ENCODE results near the gene PIN1.
"Not testable (repeated sequence)": the region's sequence is repeated elsewhere in the genome, so short reads cannot be mapped to it uniquely, and the experiment has no call there.

Gene PIN1

DNA sequence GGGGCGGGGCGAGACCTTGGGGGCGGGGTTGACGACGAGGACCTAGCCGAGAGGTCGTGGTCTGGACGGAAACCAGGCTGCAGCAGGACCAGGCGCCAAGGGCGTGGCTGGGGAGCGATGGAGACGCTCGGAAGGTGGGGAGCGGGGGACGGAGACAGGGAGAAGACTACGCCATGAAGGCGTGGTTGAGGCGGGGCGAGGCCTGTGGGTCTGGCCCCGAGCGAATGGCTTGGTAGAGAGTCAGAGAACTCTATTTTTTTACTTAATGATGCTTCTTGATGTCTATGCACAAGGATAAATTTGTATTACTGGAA lies 15.6 kb upstream of the PIN1 start:
- H3K27ac ChIP-seq (ENCODE audit: low read depth, low read length), result no peak overlapping the region
- no peak overlapping the region for H3K9ac ChIP-seq (ENCODE audit: low read length)
- H3K27me3 ChIP-seq (ENCODE audit: control insufficient read depth in 1 of 2, insufficient read depth in 2 of 2, low read length in 2 of 2), result no peaks in the 10 kb centered on the region
- H3K36me3 ChIP-seq (ENCODE audit: insufficient read depth, low read length), result no peaks in the 10 kb centered on the region
- H3K4me3 ChIP-seq (ENCODE audit: low read depth in 1 of 2, low read length in 2 of 2), result peak overlapping the region in 1 of 2 donors; percentile 20
- H3K4me1 ChIP-seq (ENCODE audit: insufficient read depth, low read length), result peaks cover 12% of the 10 kb centered on the region
- no peaks in the 10 kb centered on the region for H3K9me3 ChIP-seq (ENCODE audit: low read length)

DNA sequence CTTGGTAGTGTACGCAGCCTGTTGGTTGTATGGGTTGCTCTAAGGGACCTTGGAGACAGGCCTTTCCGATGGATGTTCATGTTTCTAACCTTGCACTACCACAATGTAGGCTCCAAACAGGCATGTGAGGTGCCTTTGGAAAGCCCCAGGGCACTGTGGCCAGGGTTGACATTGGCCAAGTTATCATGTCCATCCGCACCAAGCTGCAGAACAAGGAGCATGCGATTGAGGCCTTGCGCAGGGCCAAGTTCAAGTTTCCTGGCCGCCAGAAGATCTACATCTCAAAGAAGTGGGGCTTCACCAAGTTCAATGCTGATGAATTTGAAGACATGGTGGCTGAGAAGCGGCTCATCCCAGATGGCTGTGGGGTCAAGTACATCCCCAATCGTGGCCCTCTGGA lies 15.1 kb upstream of the PIN1 start:
- H3K36me3 ChIP-seq (ENCODE audit: insufficient read depth, low read length); H3K27me3 ChIP-seq (ENCODE audit: control insufficient read depth in 1 of 2, insufficient read depth in 2 of 2, low read length in 2 of 2); H3K27ac ChIP-seq (ENCODE audit: low read depth, low read length); H3K9me3 ChIP-seq (ENCODE audit: low read length); H3K9ac ChIP-seq (ENCODE audit: low read length); H3K4me3 ChIP-seq (ENCODE audit: low read depth in 1 of 2, low read length in 2 of 2): not testable (repeated sequence)
- peaks cover 12% of the 10 kb centered on the region for H3K4me1 ChIP-seq (ENCODE audit: insufficient read depth, low read length)

DNA sequence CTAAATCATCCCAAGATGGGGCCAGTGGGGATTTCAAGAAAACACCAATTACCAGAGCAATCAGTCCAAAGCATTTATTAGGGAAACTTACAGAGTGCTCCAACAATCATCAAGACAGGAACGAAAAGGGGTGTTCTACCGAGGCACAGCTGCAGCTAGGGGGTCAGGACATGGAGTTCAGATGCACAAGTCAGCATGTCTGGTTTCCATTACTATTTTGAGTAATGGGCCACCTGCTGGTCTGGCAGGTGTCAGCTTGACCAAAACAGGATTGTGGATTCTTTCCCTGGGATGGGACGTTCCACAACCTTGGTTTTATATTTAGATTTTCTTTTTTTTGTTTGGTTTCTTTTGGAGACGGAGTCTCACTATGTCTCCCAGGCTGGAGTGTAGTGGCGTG lies 11.3 kb upstream of the PIN1 start:
- peaks cover 15% of the 10 kb centered on the region for H3K4me1 ChIP-seq (ENCODE audit: insufficient read depth, low read length)
- H3K4me3 ChIP-seq (ENCODE audit: low read depth in 1 of 2, low read length in 2 of 2), result no peak overlapping the region
- H3K27ac ChIP-seq (ENCODE audit: low read depth, low read length), result no peak overlapping the region
- H3K9me3 ChIP-seq (ENCODE audit: low read length), result no peaks in the 10 kb centered on the region
- no peak overlapping the region for H3K9ac ChIP-seq (ENCODE audit: low read length)
- no peaks in the 10 kb centered on the region for H3K36me3 ChIP-seq (ENCODE audit: insufficient read depth, low read length)
- H3K27me3 ChIP-seq (ENCODE audit: control insufficient read depth in 1 of 2, insufficient read depth in 2 of 2, low read length in 2 of 2), result no peaks in the 10 kb centered on the region

DNA sequence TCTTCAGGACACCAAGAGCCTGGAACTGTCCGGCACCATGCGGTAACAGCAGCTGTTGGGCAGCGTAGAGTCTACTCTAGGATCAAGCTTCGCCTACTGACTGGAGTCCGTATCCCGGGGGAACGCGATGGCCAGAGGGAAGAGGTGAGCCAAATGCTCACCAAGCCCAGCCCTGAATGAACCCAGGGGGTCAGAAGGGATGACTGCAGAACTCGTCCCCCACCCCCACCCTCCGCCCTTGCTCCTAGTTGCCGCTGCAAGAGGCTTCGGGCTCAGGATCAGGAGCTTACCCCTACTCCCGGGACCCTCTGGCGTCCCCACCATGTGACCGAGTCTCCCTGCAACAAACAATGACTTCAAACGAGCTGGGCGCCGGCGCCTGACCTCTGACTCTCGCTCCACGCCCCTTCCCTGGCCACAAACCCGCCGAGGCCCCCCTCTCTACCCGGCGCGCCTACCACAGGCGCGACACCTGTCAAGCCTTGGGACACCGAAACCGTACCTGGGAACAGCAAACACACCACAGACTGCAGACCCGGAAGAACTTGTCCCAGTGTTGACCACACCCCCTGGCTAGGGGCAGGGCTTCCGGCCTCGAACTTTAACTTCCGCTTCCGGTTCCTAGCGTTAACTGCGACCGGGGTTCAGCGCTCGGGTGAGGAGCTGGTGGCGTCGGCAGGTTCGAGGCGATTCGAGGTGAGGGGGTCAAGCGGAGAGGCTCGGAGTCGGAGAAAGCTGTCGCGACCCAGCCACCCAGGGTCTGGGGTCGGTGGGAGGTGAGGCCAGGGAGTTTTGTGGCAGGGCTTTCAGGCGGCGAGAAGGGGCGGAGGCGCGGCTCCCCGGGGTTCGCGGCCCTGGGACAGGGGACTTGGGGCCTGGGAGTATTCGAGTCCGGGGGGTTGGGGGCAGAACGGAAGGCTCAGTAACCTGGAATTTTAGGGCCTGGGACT lies 7.6 kb upstream of the PIN1 start, which contains the start of gene UBL5:
Gene UBL5, plus strand, starts transcription at position 630 of the 950 bp plus-strand sequence. CDS start 420 bp downstream, outside the sequence.
- Histone ChIP-seq H3K9me3 (ENCODE audit: low read length) (no peaks in the 10 kb centered on the region), H3K27me3 (ENCODE audit: control insufficient read depth in 1 of 2, insufficient read depth in 2 of 2, low read length in 2 of 2) (no peaks in the 10 kb centered on the region), H3K4me3 (ENCODE audit: low read depth in 1 of 2, low read length in 2 of 2) (peak within 1 kb of the TSS; percentile 70 to 99), H3K4me1 (ENCODE audit: insufficient read depth, low read length) (peaks cover 13% of the 10 kb centered on the region), H3K36me3 (ENCODE audit: insufficient read depth, low read length) (peaks cover 8% of the 10 kb centered on the region), H3K9ac (ENCODE audit: low read length) (peak within 1 kb of the TSS; percentile 94), H3K27ac (ENCODE audit: low read depth, low read length) (peak within 1 kb of the TSS; percentile 74)

DNA sequence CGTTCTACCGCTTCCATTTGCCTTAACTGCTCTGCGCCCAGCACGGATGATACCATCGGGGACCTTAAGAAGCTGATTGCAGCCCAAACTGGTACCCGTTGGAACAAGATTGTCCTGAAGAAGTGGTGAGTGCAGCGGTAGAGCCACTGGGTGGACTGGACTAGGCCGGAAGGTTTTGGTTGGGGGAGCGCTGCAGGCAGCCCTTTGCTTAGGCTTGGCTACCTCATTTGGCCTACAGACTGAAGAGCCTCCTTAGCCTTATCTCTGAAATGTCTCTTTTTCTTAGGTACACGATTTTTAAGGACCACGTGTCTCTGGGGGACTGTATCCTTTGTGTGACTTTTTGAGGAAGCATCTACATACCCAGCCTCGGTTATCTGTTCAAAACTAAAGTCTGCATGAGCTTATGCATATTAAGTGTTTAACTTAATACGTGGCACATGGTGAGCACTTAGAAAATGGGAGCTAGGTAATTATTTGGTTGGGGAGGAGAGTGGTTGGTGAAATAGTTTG lies 6.5 kb upstream of the PIN1 start:
- H3K9ac ChIP-seq (ENCODE audit: low read length), result peak overlapping the region; percentile 94
- no peaks in the 10 kb centered on the region for H3K27me3 ChIP-seq (ENCODE audit: control insufficient read depth in 1 of 2, insufficient read depth in 2 of 2, low read length in 2 of 2)
- peak overlapping the region; percentile 74 for H3K27ac ChIP-seq (ENCODE audit: low read depth, low read length)

DNA sequence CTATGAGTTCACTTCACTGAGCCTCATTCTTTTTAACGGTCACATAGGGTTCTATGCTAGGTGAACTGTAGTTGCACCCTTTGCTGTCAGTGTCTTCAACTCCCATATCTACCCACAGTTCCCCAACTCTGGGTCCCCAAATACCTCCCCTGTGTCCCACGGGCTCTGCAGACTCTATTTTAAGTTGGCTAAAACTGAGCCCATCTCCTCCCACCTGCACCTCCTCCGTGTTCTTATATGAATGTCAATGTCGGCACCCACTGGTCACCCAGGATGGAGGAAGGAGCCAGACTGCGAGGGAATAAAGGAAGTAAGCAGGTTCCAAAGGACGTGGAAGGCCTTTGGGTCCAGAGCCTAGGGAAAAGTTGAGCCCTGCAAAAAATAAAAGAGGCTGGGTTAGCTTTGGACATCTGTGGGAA lies 802 bp upstream of the PIN1 start:
- H3K27me3 ChIP-seq (ENCODE audit: control insufficient read depth in 1 of 2, insufficient read depth in 2 of 2, low read length in 2 of 2), result no peaks in the 10 kb centered on the region
- peak overlapping the region; percentile 54 for H3K27ac ChIP-seq (ENCODE audit: low read depth, low read length)
- H3K36me3 ChIP-seq (ENCODE audit: insufficient read depth, low read length), result peaks cover 16% of the 10 kb centered on the region
- peak overlapping the region; percentile 64 to 66 for H3K4me3 ChIP-seq (ENCODE audit: low read depth in 1 of 2, low read length in 2 of 2)
- H3K9me3 ChIP-seq (ENCODE audit: low read length), result no peaks in the 10 kb centered on the region
- H3K4me1 ChIP-seq (ENCODE audit: insufficient read depth, low read length), result peaks cover 23% of the 10 kb centered on the region
- H3K9ac ChIP-seq (ENCODE audit: low read length), result no peak overlapping the region

More for the DNA sequence above, 6.5 kb upstream of the PIN1 start:
- Histone ChIP-seq H3K9me3 (ENCODE audit: low read length) (no peaks in the 10 kb centered on the region), H3K36me3 (ENCODE audit: insufficient read depth, low read length) (peaks cover 8% of the 10 kb centered on the region), H3K4me1 (ENCODE audit: insufficient read depth, low read length) (peaks cover 13% of the 10 kb centered on the region), H3K4me3 (ENCODE audit: low read depth in 1 of 2, low read length in 2 of 2) (peak overlapping the region; percentile 70 to 99)

DNA sequence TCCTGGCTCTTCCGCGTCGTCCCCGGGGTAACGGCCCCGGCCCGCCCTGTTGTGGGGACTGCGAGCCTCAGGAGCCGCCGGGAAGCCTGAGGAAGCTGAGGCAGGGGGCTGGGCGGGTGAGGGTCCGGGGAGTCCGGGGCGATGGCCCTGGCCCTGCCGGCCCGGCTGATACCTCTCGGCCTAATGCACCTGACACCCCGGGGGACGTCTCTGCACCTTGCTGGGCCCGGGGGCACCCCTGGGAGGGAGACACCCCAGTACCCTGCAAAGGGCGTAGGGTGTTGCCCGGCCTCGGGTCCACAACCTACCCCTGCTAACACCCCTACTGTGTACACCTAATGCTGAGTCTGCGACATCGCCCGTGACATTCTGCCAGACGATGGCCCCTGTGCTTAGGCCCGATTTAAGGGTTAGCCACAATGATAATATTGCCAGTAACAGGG lies 410 bp downstream of the PIN1 start:
- peaks cover 23% of the 10 kb centered on the region for H3K4me1 ChIP-seq (ENCODE audit: insufficient read depth, low read length)

DNA sequence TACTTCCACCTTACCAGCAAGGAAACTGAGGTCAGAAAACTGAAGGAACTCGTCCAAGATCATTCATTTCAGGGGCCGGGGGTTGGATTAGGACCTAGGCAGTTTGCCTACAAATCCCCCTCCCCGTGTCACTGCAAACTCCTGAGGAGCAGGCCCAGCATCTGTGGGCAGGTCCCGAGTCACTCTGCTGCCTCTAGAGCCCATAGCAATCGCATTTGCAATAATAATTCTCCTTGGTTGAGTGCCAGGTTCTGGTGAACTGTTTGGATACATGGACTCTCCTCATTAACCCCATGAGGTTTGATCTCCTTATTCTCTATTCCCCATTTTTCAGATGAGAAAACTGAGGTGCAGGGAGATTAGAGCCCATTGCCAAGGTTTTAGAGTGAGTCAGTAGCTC lies 903 bp downstream of the PIN1 start:
- peak overlapping the region; percentile 44 for H3K9ac ChIP-seq (ENCODE audit: low read length)
- no peaks in the 10 kb centered on the region for H3K9me3 ChIP-seq (ENCODE audit: low read length)
- H3K4me3 ChIP-seq (ENCODE audit: low read depth in 1 of 2, low read length in 2 of 2), result peak overlapping the region; percentile 73 to 85

More for the DNA sequence above, 410 bp downstream of the PIN1 start:
- Histone ChIP-seq H3K9ac (ENCODE audit: low read length) (peak overlapping the region; percentile 44), H3K27ac (ENCODE audit: low read depth, low read length) (peak overlapping the region; percentile 76), H3K27me3 (ENCODE audit: control insufficient read depth in 1 of 2, insufficient read depth in 2 of 2, low read length in 2 of 2) (no peaks in the 10 kb centered on the region), H3K4me3 (ENCODE audit: low read depth in 1 of 2, low read length in 2 of 2) (peak overlapping the region; percentile 73 to 85), H3K36me3 (ENCODE audit: insufficient read depth, low read length) (peaks cover 17% of the 10 kb centered on the region), H3K9me3 (ENCODE audit: low read length) (no peaks in the 10 kb centered on the region)

DNA sequence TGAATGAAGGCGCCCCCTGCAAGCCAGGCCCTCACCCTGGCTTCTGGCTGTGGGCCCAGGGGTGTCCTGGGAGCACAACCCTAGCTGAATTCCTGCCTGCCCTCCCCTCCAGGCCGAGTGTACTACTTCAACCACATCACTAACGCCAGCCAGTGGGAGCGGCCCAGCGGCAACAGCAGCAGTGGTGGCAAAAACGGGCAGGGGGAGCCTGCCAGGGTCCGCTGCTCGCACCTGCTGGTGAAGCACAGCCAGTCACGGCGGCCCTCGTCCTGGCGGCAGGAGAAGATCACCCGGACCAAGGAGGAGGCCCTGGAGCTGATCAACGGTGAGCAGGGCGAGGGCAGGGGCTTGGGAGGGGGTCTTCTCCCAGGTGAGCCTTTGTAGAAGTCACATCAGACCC lies 3.2 kb downstream of the PIN1 start:
- no peak overlapping the region for H3K4me3 ChIP-seq (ENCODE audit: low read depth in 1 of 2, low read length in 2 of 2)
- H3K4me1 ChIP-seq (ENCODE audit: insufficient read depth, low read length), result peaks cover 23% of the 10 kb centered on the region
- H3K9ac ChIP-seq (ENCODE audit: low read length), result no peak overlapping the region
- H3K27me3 ChIP-seq (ENCODE audit: control insufficient read depth in 1 of 2, insufficient read depth in 2 of 2, low read length in 2 of 2), result no peaks in the 10 kb centered on the region
- H3K9me3 ChIP-seq (ENCODE audit: low read length), result no peaks in the 10 kb centered on the region
- H3K36me3 ChIP-seq (ENCODE audit: insufficient read depth, low read length), result peaks cover 44% of the 10 kb centered on the region
- H3K27ac ChIP-seq (ENCODE audit: low read depth, low read length), result no peak overlapping the region

More for the DNA sequence above, 903 bp downstream of the PIN1 start:
- Histone ChIP-seq H3K4me1 (ENCODE audit: insufficient read depth, low read length) (peaks cover 23% of the 10 kb centered on the region), H3K27me3 (ENCODE audit: control insufficient read depth in 1 of 2, insufficient read depth in 2 of 2, low read length in 2 of 2) (no peaks in the 10 kb centered on the region), H3K36me3 (ENCODE audit: insufficient read depth, low read length) (peaks cover 22% of the 10 kb centered on the region), H3K27ac (ENCODE audit: low read depth, low read length) (peak overlapping the region; percentile 76)

DNA sequence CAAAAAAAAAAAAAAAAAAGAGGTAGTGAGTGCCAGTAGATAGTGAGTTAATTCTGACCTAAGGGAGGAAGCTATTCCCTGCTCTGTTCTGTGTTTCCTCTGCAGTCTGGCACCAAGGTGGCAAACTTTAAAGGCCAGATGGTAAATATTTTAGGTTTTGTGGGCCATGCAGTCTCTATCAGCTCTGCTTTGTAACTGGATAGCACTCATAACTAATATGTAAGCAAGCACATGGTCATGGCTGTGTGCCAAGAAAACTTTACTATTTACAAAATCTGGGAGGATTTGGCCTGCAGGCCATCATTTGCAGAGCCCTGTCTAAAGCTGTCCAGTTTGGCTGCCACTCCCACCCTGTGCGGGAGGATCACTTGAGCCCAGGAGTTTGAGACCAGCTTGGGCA lies 4.3 kb downstream of the PIN1 start:
- no peaks in the 10 kb centered on the region for H3K9me3 ChIP-seq (ENCODE audit: low read length)
- peaks cover 55% of the 10 kb centered on the region for H3K36me3 ChIP-seq (ENCODE audit: insufficient read depth, low read length)
- peaks cover 20% of the 10 kb centered on the region for H3K4me1 ChIP-seq (ENCODE audit: insufficient read depth, low read length)
- no peak overlapping the region for H3K27ac ChIP-seq (ENCODE audit: low read depth, low read length)
- no peak overlapping the region for H3K9ac ChIP-seq (ENCODE audit: low read length)
- H3K27me3 ChIP-seq (ENCODE audit: control insufficient read depth in 1 of 2, insufficient read depth in 2 of 2, low read length in 2 of 2), result no peaks in the 10 kb centered on the region
- no peak overlapping the region for H3K4me3 ChIP-seq (ENCODE audit: low read depth in 1 of 2, low read length in 2 of 2)

DNA sequence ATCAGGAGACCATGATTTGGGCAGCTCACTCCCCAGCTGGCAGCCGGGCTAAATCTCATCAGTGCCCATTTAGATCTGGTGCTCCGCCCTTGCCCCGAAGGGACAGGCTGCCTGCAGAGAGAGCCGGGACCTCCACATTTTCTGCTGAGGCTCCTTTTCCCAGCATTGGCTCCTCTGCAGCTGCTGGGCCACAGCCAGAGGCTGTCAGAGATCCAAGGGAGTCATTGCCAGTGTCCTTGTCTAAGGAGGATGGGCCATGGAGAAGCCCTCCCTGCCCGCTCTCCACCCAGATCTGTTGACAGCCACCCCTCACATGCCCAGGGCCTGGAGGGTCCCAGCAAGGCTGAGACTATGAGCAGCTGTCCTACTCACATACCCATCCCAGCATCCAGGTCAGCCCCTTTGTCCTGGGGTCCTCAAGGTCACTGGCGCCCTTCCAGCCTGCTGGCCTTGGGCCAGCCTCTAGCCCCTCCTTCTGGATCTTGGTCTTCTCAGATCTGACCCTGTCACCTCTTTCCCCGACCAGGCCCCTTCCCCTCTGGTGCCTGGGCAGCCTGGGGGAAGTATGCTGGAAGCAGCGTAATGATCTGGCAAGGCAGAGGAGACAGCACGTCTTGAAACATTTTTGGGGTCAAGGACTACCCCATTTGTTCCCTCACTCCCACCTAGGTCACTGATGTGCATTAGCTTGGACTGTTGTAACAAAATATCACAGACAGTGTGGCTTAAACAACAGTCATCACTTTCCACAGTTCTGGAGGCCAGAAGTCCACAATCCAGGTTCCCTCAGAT lies 7.9 kb downstream of the PIN1 start:
- peaks cover 69% of the 10 kb centered on the region for H3K36me3 ChIP-seq (ENCODE audit: insufficient read depth, low read length)
- H3K27ac ChIP-seq (ENCODE audit: low read depth, low read length), result no peak overlapping the region

More for the DNA sequence above, 7.9 kb downstream of the PIN1 start:
- H3K9me3 ChIP-seq (ENCODE audit: low read length), result no peaks in the 10 kb centered on the region
- H3K27me3 ChIP-seq (ENCODE audit: control insufficient read depth in 1 of 2, insufficient read depth in 2 of 2, low read length in 2 of 2), result no peaks in the 10 kb centered on the region
- peaks cover 5% of the 10 kb centered on the region for H3K4me1 ChIP-seq (ENCODE audit: insufficient read depth, low read length)
- H3K9ac ChIP-seq (ENCODE audit: low read length), result no peak overlapping the region
- no peak overlapping the region for H3K4me3 ChIP-seq (ENCODE audit: low read depth in 1 of 2, low read length in 2 of 2)

Data from muscle layer of colon (tissue), 2 donors.